BE2C (cell line): ENCODE results near the gene ALG12.

ENCODE experiments used
- DNase-seq: peaks from one replicate; pipeline ENCODE4 v3.0.0-alpha.2; 2020
- H3K27me3 ChIP-seq: fragments of 250-450 bp; sonication (Bioruptor Pico); 2 replicates; pipeline ENCODE4 v1.5.1; 2020; ENCODE audit warnings: mild to moderate bottlenecking
- H3K36me3 ChIP-seq: fragments of 250-450 bp; sonication (Bioruptor Pico); 2 replicates; pipeline ENCODE4 v1.5.1; 2020; ENCODE audit warnings: mild to moderate bottlenecking
- H3K4me1 ChIP-seq: fragments of 250-450 bp; sonication (Bioruptor Pico); 2 replicates; pipeline ENCODE4 v1.5.1; 2020
- H3K4me3 ChIP-seq: 2 replicates; pipeline ENCODE4 v1.5.1; 2011; ENCODE audit warnings: low read depth, low read length
- H3K9me3 ChIP-seq: fragments of 250-450 bp; sonication (Bioruptor Pico); 2 replicates; pipeline ENCODE4 v1.5.1; 2020
- TF ChIP-seq, protein P1 (sequence below): IDR thresholded peaks from 2 replicates; pipeline ENCODE4 v1.5.1; 2012; ENCODE audit warnings: mild to moderate bottlenecking, low read depth, low read length

The ALG12 gene

GRCh38 chr22:49964136-49965090 is 46.2 kb upstream of the ALG12 start:
- TF ChIP-seq, protein P1, sequence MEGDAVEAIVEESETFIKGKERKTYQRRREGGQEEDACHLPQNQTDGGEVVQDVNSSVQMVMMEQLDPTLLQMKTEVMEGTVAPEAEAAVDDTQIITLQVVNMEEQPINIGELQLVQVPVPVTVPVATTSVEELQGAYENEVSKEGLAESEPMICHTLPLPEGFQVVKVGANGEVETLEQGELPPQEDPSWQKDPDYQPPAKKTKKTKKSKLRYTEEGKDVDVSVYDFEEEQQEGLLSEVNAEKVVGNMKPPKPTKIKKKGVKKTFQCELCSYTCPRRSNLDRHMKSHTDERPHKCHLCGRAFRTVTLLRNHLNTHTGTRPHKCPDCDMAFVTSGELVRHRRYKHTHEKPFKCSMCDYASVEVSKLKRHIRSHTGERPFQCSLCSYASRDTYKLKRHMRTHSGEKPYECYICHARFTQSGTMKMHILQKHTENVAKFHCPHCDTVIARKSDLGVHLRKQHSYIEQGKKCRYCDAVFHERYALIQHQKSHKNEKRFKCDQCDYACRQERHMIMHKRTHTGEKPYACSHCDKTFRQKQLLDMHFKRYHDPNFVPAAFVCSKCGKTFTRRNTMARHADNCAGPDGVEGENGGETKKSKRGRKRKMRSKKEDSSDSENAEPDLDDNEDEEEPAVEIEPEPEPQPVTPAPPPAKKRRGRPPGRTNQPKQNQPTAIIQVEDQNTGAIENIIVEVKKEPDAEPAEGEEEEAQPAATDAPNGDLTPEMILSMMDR: no peak
- no peak overlapping the region for H3K4me3 ChIP-seq
- DNase-seq: peak; percentile 17
- H3K27me3 ChIP-seq: no peaks in the 10 kb centered on the region
- H3K36me3 ChIP-seq: peaks cover 21% of the 10 kb centered on the region
- no peaks in the 10 kb centered on the region for H3K9me3 ChIP-seq
- peaks cover 19% of the 10 kb centered on the region for H3K4me1 ChIP-seq

DNA sequence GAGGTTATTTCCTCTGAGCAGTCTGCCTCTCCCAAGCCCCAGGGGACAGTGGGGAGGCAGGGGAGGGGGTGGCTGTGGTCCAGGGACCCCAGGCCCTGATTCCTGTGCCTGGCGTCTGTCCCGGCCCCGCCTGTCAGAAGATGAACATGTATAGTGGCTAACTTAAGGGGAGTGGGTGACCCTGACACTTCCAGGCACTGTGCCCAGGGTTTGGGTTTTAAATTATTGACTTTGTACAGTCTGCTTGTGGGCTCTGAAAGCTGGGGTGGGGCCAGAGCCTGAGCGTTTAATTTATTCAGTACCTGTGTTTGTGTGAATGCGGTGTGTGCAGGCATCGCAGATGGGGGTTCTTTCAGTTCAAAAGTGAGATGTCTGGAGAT is 45.4 kb upstream of the ALG12 start:
- Histone ChIP-seq H3K4me3 (peak overlapping the region; percentile 87), H3K4me1 (peaks cover 23% of the 10 kb centered on the region), H3K36me3 (peaks cover 21% of the 10 kb centered on the region), H3K9me3 (no peaks in the 10 kb centered on the region), H3K27me3 (no peaks in the 10 kb centered on the region)
- TF ChIP-seq, protein P1: no peak
- peak; percentile 29 for DNase-seq

DNA sequence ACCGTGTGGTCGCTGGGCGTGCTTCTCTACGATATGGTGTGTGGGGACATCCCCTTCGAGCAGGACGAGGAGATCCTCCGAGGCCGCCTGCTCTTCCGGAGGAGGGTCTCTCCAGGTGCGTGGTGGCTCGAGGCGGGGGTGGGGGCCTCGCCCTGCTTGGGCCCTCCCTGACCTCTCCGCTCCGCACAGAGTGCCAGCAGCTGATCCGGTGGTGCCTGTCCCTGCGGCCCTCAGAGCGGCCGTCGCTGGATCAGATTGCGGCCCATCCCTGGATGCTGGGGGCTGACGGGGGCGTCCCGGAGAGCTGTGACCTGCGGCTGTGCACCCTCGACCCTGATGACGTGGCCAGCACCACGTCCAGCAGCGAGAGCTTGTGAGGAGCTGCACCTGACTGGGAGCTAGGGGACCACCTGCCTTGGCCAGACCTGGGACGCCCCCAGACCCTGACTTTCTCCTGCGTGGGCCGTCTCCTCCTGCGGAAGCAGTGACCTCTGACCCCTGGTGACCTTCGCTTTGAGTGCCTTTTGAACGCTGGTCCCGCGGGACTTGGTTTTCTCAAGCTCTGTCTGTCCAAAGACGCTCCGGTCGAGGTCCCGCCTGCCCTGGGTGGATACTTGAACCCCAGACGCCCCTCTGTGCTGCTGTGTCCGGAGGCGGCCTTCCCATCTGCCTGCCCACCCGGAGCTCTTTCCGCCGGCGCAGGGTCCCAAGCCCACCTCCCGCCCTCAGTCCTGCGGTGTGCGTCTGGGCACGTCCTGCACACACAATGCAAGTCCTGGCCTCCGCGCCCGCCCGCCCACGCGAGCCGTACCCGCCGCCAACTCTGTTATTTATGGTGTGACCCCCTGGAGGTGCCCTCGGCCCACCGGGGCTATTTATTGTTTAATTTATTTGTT is 44.8 kb upstream of the ALG12 start:
- Histone ChIP-seq H3K4me3 (peak overlapping the region; percentile 87), H3K4me1 (peaks cover 23% of the 10 kb centered on the region), H3K36me3 (peaks cover 21% of the 10 kb centered on the region), H3K9me3 (no peaks in the 10 kb centered on the region), H3K27me3 (no peaks in the 10 kb centered on the region)
- DNase-seq: no peak
- TF ChIP-seq, protein P1: no peak

DNA sequence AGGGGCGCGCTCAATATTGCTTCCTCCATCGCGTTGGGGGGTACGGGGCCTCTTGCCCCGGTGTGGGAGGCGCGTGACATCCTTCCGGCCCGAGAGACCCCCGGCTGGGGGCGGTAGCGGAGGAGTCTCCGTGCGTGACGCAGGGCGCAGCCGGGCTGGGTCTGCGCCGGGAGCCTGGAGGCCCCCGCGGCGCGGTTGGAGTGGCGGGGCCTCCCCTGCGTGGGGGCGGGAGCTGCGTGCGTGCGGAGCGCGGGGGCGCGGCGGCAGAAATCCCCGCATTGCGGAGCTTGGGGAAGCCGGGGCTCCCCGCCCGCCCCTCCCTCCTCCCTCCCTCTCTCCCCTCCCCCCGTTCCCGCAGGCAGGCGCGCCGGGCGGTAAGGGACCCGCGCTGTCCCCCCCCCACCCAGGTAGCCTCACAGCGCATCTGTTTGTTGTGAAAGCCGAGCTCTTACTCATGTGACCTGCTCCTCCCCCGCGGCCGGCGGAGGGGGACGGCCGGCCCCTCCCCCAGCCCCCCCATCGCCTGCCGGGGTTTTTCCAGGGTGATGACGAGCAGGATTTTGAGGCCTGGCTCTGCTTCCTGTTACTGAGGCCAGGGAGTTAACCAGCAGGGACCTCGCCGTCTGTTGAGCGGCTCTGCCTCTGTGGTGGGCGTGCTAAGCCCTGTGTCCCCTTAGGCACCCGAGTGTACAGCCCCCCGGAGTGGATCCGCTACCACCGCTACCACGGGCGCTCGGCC is 43.9 kb upstream of the ALG12 start:
- DNase-seq: peak; percentile 88
- Histone ChIP-seq H3K9me3 (no peaks in the 10 kb centered on the region), H3K4me1 (peaks cover 20% of the 10 kb centered on the region), H3K36me3 (peaks cover 21% of the 10 kb centered on the region), H3K4me3 (peak overlapping the region; percentile 87), H3K27me3 (no peaks in the 10 kb centered on the region)
- TF ChIP-seq, protein P1: no peak

GRCh38 chr22:49961601-49962011 is 43.4 kb upstream of the ALG12 start:
- H3K27me3 ChIP-seq: no peaks in the 10 kb centered on the region
- no peaks in the 10 kb centered on the region for H3K9me3 ChIP-seq
- peaks cover 21% of the 10 kb centered on the region for H3K36me3 ChIP-seq
- peaks cover 16% of the 10 kb centered on the region for H3K4me1 ChIP-seq
- peak; percentile 41 for DNase-seq
- H3K4me3 ChIP-seq: peak overlapping the region; percentile 87
- TF ChIP-seq, protein P1: no peak
